Measurements from ENCODE around the gene RASAL2. TPM values are rescaled to one million over a fixed set of nuclear protein-coding genes. Genes with fewer than 3 reads are reported as not detected.

RASAL2 gene
- total RNA-seq, 1 experiment from 2014 or later: 22.2 TPM

GRCh38 chr1:178065250-178065649 lies 28.7 kb upstream of the RASAL2 start:
- peaks cover 12% of the 10 kb centered on the region for H3K4me1 ChIP-seq (ENCODE audit: insufficient read depth, low read length)
- H2AK5ac ChIP-seq (ENCODE audit: insufficient read length, low read length): no peak overlapping the region
- no peak overlapping the region for H2BK12ac ChIP-seq (ENCODE audit: insufficient read length, low read depth, low read length)
- H3K4ac ChIP-seq (ENCODE audit: low read depth, low read length): no peak overlapping the region
- no peak overlapping the region for H3K56ac ChIP-seq (ENCODE audit: insufficient read length, low read depth, low read length)
- no peaks in the 10 kb centered on the region for H3K79me2 ChIP-seq (ENCODE audit: insufficient read depth, low read length)
- no peak overlapping the region for H3T11ph ChIP-seq (ENCODE audit: low read length)
- no peaks in the 10 kb centered on the region for H4K20me1 ChIP-seq (ENCODE audit: control insufficient read depth, insufficient read depth, insufficient read length)
- no peaks in the 10 kb centered on the region for H3K27me3 ChIP-seq (ENCODE audit: insufficient read depth, low read length)
- H3K14ac ChIP-seq (ENCODE audit: insufficient read depth, low read length): no peak overlapping the region
- no peak overlapping the region for H2AFZ ChIP-seq (ENCODE audit: low read length)
- no peak for TF ChIP-seq CTCF (conservative IDR thresholded peaks at IDR 0.05)
- H3K9me3 ChIP-seq (ENCODE audit: control insufficient read depth, low read depth, low read length): no peaks in the 10 kb centered on the region
- peak; percentile 3 for DNase-seq
- no peak overlapping the region for H2BK120ac ChIP-seq (ENCODE audit: low read depth, low read length, poor library complexity, severe bottlenecking)
- H2BK20ac ChIP-seq (ENCODE audit: low read depth, low read length, poor library complexity, severe bottlenecking): no peak overlapping the region
- H3K18ac ChIP-seq (ENCODE audit: insufficient read length, low read depth, low read length): no peak overlapping the region
- H4K8ac ChIP-seq (replicated peaks; ENCODE audit: insufficient read length, low read depth, low read length): no peak overlapping the region
- no peaks in the 10 kb centered on the region for H3K23me2 ChIP-seq (ENCODE audit: insufficient read length, low read depth, low read length, poor library complexity, severe bottlenecking)
- Mint-ChIP-seq H3K4me3 (no peak overlapping the region; a peak in 1 of 5 replicates), H3K27ac (no peak overlapping the region), H3K9me3 (no peaks in the 10 kb centered on the region), H3K27me3 (ENCODE audit: low read depth) (no peaks in the 10 kb centered on the region; the same call in 1 of the 2 replicates), H3K36me3 (ENCODE audit: insufficient read depth in 1 of 3, low read depth in 3 of 3) (no peaks in the 10 kb centered on the region), H3K4me1 (peaks cover 22 to 30% of the 10 kb centered on the region in 2 experiments)
- no peaks in the 10 kb centered on the region for H3K79me1 ChIP-seq (ENCODE audit: insufficient read depth, low read depth, low read length, poor library complexity, severe bottlenecking)
- H4K91ac ChIP-seq (ENCODE audit: insufficient read length, low read depth, low read length): no peak overlapping the region
- H3K4me2 ChIP-seq (ENCODE audit: insufficient read depth, insufficient read length, low read length): no peak overlapping the region
- H2BK5ac ChIP-seq (ENCODE audit: insufficient read length, low read length): no peak overlapping the region
- H2BK15ac ChIP-seq (ENCODE audit: low read depth, low read length): no peak overlapping the region
- no peak overlapping the region for H3K9ac ChIP-seq (ENCODE audit: extremely low read depth, insufficient read length, low read length)
- no CpG with 5 or more reads among the region's 3 CpGs for WGBS (ENCODE audit: extremely low coverage, insufficient read length, low lambda C conversion rate)
- H4K5ac ChIP-seq (ENCODE audit: insufficient read length, low read depth, low read length): no peak overlapping the region
- no peak overlapping the region for H3K27ac ChIP-seq (ENCODE audit: insufficient read length, low read depth, low read length)
- no peak overlapping the region for H3K23ac ChIP-seq (ENCODE audit: insufficient read length, low read depth, low read length)
